NCI-H1105 treated with DMSO at 0.1 percent for 48 hours (cell line): ENCODE results near the gene PMEPA1.

Experiments used
- DNase-seq: peaks from one replicate; lab custom pipeline; 2025; lab: John Stamatoyannopoulos, UW

Gene PMEPA1

GRCh38 chr20:57609086-57609841, 100.6 kb downstream of the PMEPA1 start:
- DNase-seq: no peak

GRCh38 chr20:57608516-57608915, 101.3 kb downstream of the PMEPA1 start:
- DNase-seq: no peak

DNA sequence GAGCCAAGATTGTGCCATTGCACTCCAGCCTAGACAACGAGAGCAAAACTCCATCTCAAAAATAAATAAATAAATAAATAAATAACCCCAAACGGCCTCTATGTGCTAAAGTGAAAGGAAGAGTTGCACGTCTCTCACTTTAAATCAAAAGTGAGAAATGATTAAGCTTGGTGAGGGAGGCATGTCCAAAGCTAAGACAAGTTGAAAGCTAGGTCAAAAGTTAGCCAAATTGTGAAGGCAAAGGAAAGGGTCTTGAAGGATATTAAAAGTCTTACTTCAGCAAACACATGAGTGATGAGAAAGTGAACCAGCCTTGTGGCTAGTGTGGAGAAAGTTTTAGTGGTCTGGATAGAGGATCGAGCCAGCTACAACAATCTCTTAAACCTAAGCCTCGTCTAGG, 103.9 kb downstream of the PMEPA1 start:
- DNase-seq: no peak

GRCh38 chr20:57605045-57605444, 104.8 kb downstream of the PMEPA1 start:
- DNase-seq: no peak

GRCh38 chr20:57603120-57603519, 106.7 kb downstream of the PMEPA1 start:
- DNase-seq: no peak

DNA sequence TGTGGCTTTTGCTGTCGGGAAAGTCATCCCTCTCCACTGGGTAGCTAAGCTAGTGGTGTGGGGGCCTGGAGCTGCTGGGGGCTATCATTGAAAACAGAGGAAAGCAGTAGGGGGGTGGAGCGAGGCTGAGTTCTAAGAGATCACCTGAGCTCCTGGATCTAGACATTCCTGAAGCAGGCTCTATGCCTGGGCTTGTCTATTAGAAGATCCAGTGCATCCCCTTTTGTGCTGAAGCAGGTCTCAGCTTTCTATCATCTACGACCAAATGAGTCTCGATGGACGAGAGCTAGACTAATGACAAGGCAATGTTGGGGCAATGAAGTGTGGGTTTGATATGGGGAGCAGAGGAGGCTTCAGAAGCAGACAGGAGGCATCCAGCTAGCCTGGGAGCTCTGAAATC, 108.1 kb downstream of the PMEPA1 start:
- DNase-seq: no peak

- DNase-seq: no peak
Measured at GRCh38 chr20:57601211-57601570, 108.6 kb downstream of the PMEPA1 start.

- no peak for DNase-seq
Measured at GRCh38 chr20:57600320-57601210, 109.2 kb downstream of the PMEPA1 start.

GRCh38 chr20:57598491-57598890, 111.3 kb downstream of the PMEPA1 start:
- DNase-seq: no peak
